B cell (primary cell): ENCODE results near the gene BRD3.

ENCODE experiments used
- EZH2 ChIP-seq: IDR thresholded peaks from 2 replicates; pipeline ENCODE4 v1.6.1; 2012; ENCODE audit warnings: borderline replicate concordance, low read depth, mild to moderate bottlenecking, moderate library complexity, low read length; ENCODE audit not compliant: insufficient read depth, poor library complexity, severe bottlenecking
- TF ChIP-seq, protein P1 (sequence below): fragments of 200-600 bp; IDR thresholded peaks from one replicate; pipeline ENCODE4 v1.8.0; 2022; ENCODE audit warnings: antibody characterized with exemption, mild to moderate bottlenecking

DNA sequence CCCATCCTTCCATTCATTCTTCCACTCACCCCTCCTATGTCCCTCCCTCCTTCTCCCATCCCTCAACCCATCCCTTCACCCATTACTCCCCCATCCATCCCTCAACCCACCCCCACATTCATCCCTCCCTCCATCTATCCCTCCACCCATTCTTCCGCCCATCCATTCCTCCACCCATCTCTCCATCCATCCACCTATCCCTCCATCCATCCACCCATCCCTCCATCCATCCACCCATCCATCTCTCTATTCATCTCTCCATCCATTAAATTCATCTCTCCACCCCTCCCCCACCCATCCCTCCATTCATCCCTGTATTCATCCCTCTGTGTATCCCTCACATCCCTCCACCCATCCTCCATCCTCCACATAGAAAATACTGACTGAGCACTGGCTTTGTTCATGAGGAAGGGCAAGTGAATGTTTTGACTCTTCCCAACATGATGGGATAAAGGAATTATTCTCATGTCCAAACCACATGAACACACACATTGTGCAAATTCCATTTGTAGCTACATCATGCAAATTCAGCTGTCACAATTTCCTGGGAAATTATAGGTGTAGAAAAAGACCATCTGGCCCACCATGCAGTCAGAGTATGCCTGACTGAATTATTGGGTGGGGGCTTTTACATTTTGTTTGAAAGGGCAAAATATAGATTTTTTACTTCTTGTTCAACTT is 68.8 kb downstream of the BRD3 start:
- TF ChIP-seq, protein P1, sequence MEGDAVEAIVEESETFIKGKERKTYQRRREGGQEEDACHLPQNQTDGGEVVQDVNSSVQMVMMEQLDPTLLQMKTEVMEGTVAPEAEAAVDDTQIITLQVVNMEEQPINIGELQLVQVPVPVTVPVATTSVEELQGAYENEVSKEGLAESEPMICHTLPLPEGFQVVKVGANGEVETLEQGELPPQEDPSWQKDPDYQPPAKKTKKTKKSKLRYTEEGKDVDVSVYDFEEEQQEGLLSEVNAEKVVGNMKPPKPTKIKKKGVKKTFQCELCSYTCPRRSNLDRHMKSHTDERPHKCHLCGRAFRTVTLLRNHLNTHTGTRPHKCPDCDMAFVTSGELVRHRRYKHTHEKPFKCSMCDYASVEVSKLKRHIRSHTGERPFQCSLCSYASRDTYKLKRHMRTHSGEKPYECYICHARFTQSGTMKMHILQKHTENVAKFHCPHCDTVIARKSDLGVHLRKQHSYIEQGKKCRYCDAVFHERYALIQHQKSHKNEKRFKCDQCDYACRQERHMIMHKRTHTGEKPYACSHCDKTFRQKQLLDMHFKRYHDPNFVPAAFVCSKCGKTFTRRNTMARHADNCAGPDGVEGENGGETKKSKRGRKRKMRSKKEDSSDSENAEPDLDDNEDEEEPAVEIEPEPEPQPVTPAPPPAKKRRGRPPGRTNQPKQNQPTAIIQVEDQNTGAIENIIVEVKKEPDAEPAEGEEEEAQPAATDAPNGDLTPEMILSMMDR = no peak
- no peak for TF ChIP-seq EZH2
